GM21717 (cell line): Measurements from ENCODE around the gene GLT8D2.

Source experiments
- ATAC-seq: cut with Tn5 transposase; IDR thresholded peaks from one replicate; pipeline ENCODE4 v1.9.1; 2021; ENCODE audit warnings: mild to moderate bottlenecking, moderate library complexity; ENCODE audit not compliant: unreplicated experiment

Gene GLT8D2

GRCh38 chr12:103956509-103957027 is 93.4 kb downstream of the GLT8D2 start:
- ATAC-seq, result peak; percentile 25

DNA sequence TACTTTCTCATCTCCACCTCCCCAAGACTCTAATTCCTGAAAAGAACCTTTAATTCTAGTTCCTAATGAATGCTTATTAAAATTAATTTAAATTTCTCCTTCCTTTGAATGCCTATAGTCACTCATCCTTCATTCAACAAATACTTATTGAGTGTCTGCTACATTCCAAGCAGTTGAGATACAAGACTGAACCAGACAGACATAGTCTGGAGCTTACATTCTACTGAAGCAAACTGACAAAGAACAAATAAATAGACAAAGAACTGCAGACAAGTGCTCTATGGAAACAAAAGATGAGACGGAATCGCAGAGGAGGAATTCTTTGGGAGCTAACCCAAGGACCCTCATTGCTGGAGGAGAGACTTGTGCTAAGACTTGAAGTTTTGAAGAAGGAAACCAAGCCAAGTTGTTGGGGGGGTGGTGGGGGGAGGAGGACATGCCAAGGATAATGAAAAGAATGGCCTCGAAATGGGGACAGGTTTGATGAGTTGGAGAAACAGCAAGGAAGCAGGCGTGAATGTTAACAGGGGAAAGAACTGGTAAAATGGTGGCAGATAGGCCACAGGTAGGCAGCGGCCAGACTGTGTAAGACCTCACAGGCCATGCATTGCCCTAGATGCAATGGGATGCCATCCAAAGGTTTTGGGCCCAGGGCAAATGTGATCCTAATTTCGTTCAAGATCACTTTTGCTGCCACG is 94.0 kb downstream of the GLT8D2 start:
- peak; percentile 2 for ATAC-seq

GRCh38 chr12:103952497-103952896 is 97.5 kb downstream of the GLT8D2 start:
- no peak for ATAC-seq

DNA sequence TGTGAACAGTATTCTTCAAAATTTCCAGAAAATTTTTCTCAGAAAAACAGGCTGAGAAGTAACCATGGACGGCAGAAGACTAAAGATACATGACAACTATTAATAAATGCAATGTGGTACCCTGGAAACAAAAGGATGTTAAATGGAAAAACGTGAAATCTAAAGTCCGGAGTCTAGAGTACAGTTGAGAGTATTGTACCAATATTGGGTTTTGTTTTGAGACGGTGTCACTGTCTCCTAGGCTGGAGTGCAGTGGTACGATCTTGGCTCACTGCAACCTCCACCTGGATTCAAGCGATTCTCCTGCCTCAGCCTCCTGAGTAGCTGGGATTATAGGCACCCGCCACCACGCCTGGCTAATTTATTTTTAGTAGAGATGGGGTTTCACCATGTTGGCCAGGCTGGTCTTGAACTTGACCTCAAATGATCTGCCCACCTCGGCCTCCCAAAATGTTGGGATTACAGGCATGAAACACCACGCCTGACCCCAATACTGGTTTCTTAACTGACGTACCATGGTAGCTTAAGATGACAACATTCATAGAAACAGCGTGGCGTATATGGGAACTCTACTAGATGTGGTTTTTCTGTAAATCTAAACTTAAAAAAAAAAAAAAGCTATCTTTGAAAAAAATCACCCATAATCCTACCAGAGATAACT is 101.1 kb downstream of the GLT8D2 start:
- ATAC-seq, result no peak

GRCh38 chr12:103947871-103948555 is 102.0 kb downstream of the GLT8D2 start:
- no peak for ATAC-seq

DNA sequence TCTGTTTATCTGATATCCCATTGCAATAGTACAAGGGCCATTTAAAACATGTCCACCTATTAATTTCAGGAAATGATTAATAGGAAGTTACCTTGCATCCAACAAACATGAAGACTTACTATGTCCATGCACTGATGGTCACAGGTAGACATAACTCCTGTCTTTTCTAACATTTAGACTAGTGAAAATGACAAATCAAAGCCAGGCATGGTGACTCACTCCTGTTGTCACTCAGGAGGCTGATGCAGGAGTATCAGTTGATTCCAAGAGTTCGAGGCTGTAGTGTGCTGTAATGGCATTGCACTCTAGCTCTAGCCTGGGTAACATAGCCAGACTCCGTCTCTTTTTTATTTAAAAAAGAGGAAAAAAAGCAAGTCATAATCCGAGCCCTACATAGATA is 105.0 kb downstream of the GLT8D2 start:
- ATAC-seq, result no peak
